Lower lobe of right lung (tissue), 2 donors: ENCODE data around the gene CNN2. TPM values are rescaled to one million over a fixed set of nuclear protein-coding genes. Genes with fewer than 3 reads are reported as not detected.

Experiments
- ATAC-seq, 2 donors: fragments of 200-7000 bp; cut with Tn5 transposase; one replicate each; pipeline ENCODE4 v1.9.1; 2020 to 2022; ENCODE audit warnings: mild to moderate bottlenecking in 2 of 2, moderate library complexity in 2 of 2
- DNase-seq: peaks from one replicate; pipeline ENCODE4 v3.0.0-alpha.2; 2020
- H3K27ac ChIP-seq: fragments of 200-600 bp; one replicate; pipeline ENCODE4 v1.8.0; 2022
- H3K27me3 ChIP-seq: fragments of 200-600 bp; one replicate; pipeline ENCODE4 v1.8.0; 2022; ENCODE audit warnings: low read depth
- H3K36me3 ChIP-seq: fragments of 200-600 bp; one replicate; pipeline ENCODE4 v1.8.0; 2022; ENCODE audit warnings: mild to moderate bottlenecking
- H3K4me1 ChIP-seq: fragments of 200-600 bp; one replicate; pipeline ENCODE4 v1.8.0; 2022
- H3K4me3 ChIP-seq: fragments of 200-600 bp; one replicate; pipeline ENCODE4 v1.8.0; 2022; ENCODE audit warnings: mild to moderate bottlenecking
- H3K9me3 ChIP-seq: fragments of 200-600 bp; one replicate; pipeline ENCODE4 v1.8.0; 2022
- CTCF ChIP-seq: fragments of 200-600 bp; IDR thresholded peaks from one replicate; pipeline ENCODE4 v1.8.0; 2022; ENCODE audit warnings: antibody characterized with exemption, mild to moderate bottlenecking
- intact Hi-C: fragments of 100-400 bp; cut with DNase I; formaldehyde crosslinking; loops from one replicate; pipeline ENCODE4 v1.11.0; 2022
- total RNA-seq: library from RNA; stranded (reverse); fragmentation: NEBNext Ultra II Directional; extraction: Animal tissue kit (Norgen Biotek cat#: 25700); gene quantifications from one replicate; pipeline ENCODE4 v1.2.1, GENCODE V29; 2021
- donor health status: DM: no; HTN: yes; CAD: no; lungs with severe emphysema.

Gene CNN2
- total RNA-seq, 1 donor from 2014 or later: 158 TPM

GRCh38 chr19:1010586-1011510 lies 15.6 kb upstream of the CNN2 start:
- TF ChIP-seq CTCF: no peak
- H3K36me3 ChIP-seq: peaks cover 49% of the 10 kb centered on the region
- intact Hi-C loops: no loop called here

GRCh38 chr19:1011831-1012333 lies 14.5 kb upstream of the CNN2 start:
- Histone ChIP-seq H3K27ac (no peak overlapping the region), H3K9me3 (no peaks in the 10 kb centered on the region), H3K4me3 (no peak overlapping the region), H3K4me1 (peaks cover 28% of the 10 kb centered on the region), H3K27me3 (no peaks in the 10 kb centered on the region), H3K36me3 (peaks cover 49% of the 10 kb centered on the region)
- no peak for ATAC-seq
- no peak for TF ChIP-seq CTCF
- intact Hi-C loops: no loop called here
- no peak for DNase-seq

More at GRCh38 chr19:1010586-1011510, 15.6 kb upstream of the CNN2 start:
- Histone ChIP-seq H3K9me3 (no peaks in the 10 kb centered on the region), H3K4me3 (no peak overlapping the region), H3K27ac (no peak overlapping the region), H3K4me1 (peaks cover 18% of the 10 kb centered on the region), H3K27me3 (no peaks in the 10 kb centered on the region)
- DNase-seq (no peak), ATAC-seq (no peak)

- H3K27me3 ChIP-seq: no peaks in the 10 kb centered on the region
- intact Hi-C loops: no loop called here
- H3K36me3 ChIP-seq: peaks cover 49% of the 10 kb centered on the region
- no peaks in the 10 kb centered on the region for H3K9me3 ChIP-seq
- TF ChIP-seq CTCF: no peak
- H3K27ac ChIP-seq: no peak overlapping the region
- no peak for DNase-seq
- peaks cover 33% of the 10 kb centered on the region for H3K4me1 ChIP-seq
- no peak for ATAC-seq
- H3K4me3 ChIP-seq: no peak overlapping the region
Measured at GRCh38 chr19:1012334-1012733, 14.1 kb upstream of the CNN2 start.

GRCh38 chr19:1013218-1013617 lies 13.2 kb upstream of the CNN2 start:
- H3K4me1 ChIP-seq: peaks cover 42% of the 10 kb centered on the region
- TF ChIP-seq CTCF: no peak
- DNase-seq (no peak), ATAC-seq (no peak)
- H3K9me3 ChIP-seq: no peaks in the 10 kb centered on the region
- intact Hi-C loops: no loop called here
- no peaks in the 10 kb centered on the region for H3K27me3 ChIP-seq
- H3K27ac ChIP-seq: no peak overlapping the region
- H3K36me3 ChIP-seq: peaks cover 52% of the 10 kb centered on the region
- no peak overlapping the region for H3K4me3 ChIP-seq

- Histone ChIP-seq H3K27ac (no peak overlapping the region), H3K9me3 (no peaks in the 10 kb centered on the region), H3K27me3 (no peaks in the 10 kb centered on the region), H3K4me3 (no peak overlapping the region), H3K36me3 (peaks cover 51% of the 10 kb centered on the region), H3K4me1 (peaks cover 54% of the 10 kb centered on the region)
- no peak for TF ChIP-seq CTCF
- DNase-seq (no peak), ATAC-seq (no peak)
- intact Hi-C loops: no loop called here
Measured at GRCh38 chr19:1014161-1015060, 12.0 kb upstream of the CNN2 start.
